Nephron (organoid): Measurements from ENCODE around the gene SDSL.

ENCODE experiments used
- H3K27ac Mint-ChIP-seq, 3 experiments: 2 replicates each; pipeline ENCODE4 v1.8.0; 2020; ENCODE audit warnings: mixed read lengths in 3 of 3, mild to moderate bottlenecking in 2 of 3, moderate library complexity in 1 of 3
- H3K27me3 Mint-ChIP-seq: 2 replicates; pipeline ENCODE4 v1.8.0; 2021; ENCODE audit warnings: low read depth, mild to moderate bottlenecking, moderate library complexity, mixed read lengths
- H3K36me3 Mint-ChIP-seq: 2 replicates; pipeline ENCODE4 v1.8.0; 2020; ENCODE audit warnings: low read depth, mixed read lengths
- H3K4me1 Mint-ChIP-seq: 2 replicates; pipeline ENCODE4 v1.8.0; 2020; ENCODE audit warnings: mixed read lengths
- H3K4me3 Mint-ChIP-seq, 3 experiments: 2 replicates each; pipeline ENCODE4 v1.8.0; 2020; ENCODE audit warnings: mild to moderate bottlenecking in 3 of 3, mixed read lengths in 3 of 3, moderate library complexity in 2 of 3
- H3K9me3 Mint-ChIP-seq: 2 replicates; pipeline ENCODE4 v1.8.0; 2020; ENCODE audit warnings: mixed read lengths
- TF ChIP-seq, protein P1 (sequence below), 3 experiments: fragments of 200-600 bp; sonication (generic); IDR thresholded peaks; one replicate each; pipeline ENCODE4 v1.5.0; 2021; ENCODE audit warnings: antibody characterized with exemption in 3 of 3; ENCODE audit not compliant: unreplicated experiment in 3 of 3

SDSL gene

DNA sequence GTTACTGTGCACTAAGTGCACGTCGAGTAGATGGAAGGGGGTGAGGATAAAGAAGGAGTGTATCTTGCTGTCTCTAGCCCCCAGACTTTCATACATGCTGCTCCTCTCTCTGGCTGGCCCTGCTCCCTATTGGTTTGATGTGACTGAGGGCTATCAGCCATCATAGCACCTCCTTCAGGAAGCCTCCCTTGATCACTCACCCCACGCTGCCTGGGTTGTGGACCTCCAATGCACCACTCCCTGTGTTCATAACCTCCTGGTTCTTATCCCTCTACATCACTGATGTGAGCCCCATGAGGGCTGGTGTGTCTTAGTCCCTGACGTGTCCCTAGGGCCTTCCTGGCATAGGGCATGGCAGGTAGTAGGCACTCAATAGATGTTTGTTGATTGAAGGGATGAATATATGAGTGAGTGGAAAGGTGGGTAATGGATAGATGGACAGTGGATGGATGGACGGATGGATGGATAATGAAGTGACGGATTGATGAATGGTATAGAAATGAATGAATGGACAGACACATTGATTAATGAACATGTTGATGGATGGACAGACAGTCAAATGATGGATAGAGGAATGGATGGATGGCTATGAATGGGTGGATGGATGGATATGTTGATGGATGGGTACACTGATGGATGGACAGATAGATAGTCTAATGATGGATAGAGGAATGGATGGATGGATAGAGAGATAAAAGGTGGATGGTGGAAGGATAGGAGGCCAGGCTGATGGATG, 15.0 kb downstream of the SDSL start:
- no peak overlapping the region for H3K4me3 Mint-ChIP-seq
- no peaks in the 10 kb centered on the region for H3K9me3 Mint-ChIP-seq
- H3K4me1 Mint-ChIP-seq, result no peaks in the 10 kb centered on the region
- H3K36me3 Mint-ChIP-seq, result no peaks in the 10 kb centered on the region
- no peak overlapping the region for H3K27ac Mint-ChIP-seq
- peaks cover 6% of the 10 kb centered on the region for H3K27me3 Mint-ChIP-seq
- TF ChIP-seq, protein P1, sequence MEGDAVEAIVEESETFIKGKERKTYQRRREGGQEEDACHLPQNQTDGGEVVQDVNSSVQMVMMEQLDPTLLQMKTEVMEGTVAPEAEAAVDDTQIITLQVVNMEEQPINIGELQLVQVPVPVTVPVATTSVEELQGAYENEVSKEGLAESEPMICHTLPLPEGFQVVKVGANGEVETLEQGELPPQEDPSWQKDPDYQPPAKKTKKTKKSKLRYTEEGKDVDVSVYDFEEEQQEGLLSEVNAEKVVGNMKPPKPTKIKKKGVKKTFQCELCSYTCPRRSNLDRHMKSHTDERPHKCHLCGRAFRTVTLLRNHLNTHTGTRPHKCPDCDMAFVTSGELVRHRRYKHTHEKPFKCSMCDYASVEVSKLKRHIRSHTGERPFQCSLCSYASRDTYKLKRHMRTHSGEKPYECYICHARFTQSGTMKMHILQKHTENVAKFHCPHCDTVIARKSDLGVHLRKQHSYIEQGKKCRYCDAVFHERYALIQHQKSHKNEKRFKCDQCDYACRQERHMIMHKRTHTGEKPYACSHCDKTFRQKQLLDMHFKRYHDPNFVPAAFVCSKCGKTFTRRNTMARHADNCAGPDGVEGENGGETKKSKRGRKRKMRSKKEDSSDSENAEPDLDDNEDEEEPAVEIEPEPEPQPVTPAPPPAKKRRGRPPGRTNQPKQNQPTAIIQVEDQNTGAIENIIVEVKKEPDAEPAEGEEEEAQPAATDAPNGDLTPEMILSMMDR (IDR thresholded peaks at IDR 0.05; ENCODE audit: unreplicated experiment in 3 of 3), result no peak

DNA sequence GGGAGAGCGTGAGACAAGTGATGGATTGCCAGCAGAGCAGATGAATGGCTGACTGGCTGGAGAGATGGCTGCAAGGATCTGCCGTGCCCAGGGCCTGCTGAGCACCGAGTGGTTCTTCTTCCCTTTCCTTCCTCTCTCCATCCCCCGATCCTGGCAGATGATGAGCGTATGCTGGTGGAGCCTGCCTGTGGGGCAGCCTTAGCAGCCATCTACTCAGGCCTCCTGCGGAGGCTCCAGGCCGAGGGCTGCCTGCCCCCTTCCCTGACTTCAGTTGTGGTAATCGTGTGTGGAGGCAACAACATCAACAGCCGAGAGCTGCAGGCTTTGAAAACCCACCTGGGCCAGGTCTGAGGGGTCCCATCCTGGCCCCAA, 15.5 kb downstream of the SDSL start:
- TF ChIP-seq, protein P1 (IDR thresholded peaks at IDR 0.05; ENCODE audit: unreplicated experiment in 3 of 3), result no peak
- Mint-ChIP-seq H3K4me3 (no peak overlapping the region), H3K27me3 (peaks cover 6% of the 10 kb centered on the region), H3K4me1 (no peaks in the 10 kb centered on the region), H3K9me3 (no peaks in the 10 kb centered on the region), H3K27ac (no peak overlapping the region), H3K36me3 (no peaks in the 10 kb centered on the region)

- Mint-ChIP-seq H3K27me3 (peaks cover 12% of the 10 kb centered on the region), H3K9me3 (no peaks in the 10 kb centered on the region)
- TF ChIP-seq, protein P1 (IDR thresholded peaks at IDR 0.05; ENCODE audit: unreplicated experiment in 3 of 3), result no peak
Measured at GRCh38 chr12:113438523-113439300, 16.5 kb downstream of the SDSL start.

DNA sequence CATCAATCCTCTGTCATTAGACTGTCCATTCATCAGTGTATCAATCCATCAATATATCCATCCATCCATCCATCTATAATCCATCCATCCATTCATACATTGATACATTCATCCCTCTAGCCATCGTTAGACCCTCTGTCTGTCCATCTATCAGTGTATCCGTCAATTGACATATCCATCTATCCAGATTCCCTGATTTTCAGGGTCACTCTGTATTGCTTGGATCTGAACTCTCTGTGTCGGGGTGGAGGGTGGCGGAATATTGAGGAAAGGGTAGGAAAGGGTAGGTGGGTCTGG, 17.1 kb downstream of the SDSL start:
- no peaks in the 10 kb centered on the region for H3K9me3 Mint-ChIP-seq
- H3K27me3 Mint-ChIP-seq, result peaks cover 17% of the 10 kb centered on the region
- H3K4me3 Mint-ChIP-seq, result no peak overlapping the region
- no peaks in the 10 kb centered on the region for H3K4me1 Mint-ChIP-seq
- TF ChIP-seq, protein P1 (IDR thresholded peaks at IDR 0.05; ENCODE audit: unreplicated experiment in 3 of 3), result no peak
- H3K36me3 Mint-ChIP-seq, result no peaks in the 10 kb centered on the region
- H3K27ac Mint-ChIP-seq, result no peak overlapping the region

More at GRCh38 chr12:113438523-113439300, 16.5 kb downstream of the SDSL start:
- Mint-ChIP-seq H3K4me1 (no peaks in the 10 kb centered on the region), H3K27ac (no peak overlapping the region), H3K4me3 (no peak overlapping the region), H3K36me3 (no peaks in the 10 kb centered on the region)

DNA sequence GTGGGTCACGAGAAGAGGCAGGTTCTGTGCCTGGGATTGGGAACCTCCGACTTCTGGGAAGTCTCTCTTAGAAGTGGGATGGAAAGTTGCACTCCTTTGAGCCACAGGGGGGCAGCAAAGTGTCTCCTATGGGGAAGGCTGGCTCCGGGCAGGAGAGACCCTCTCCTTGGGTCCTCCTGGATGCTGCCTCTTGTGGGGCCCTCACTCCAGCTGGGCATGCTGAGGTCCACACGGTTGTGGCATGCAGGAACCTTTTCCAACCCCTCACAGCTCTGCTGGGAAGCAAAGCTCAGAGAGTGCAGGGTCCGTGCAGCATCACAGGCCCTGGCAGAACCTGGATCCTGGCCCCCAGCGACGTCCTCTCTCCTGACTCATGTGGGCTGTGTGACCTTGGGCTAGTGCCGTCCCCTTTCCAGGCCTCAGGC, 17.4 kb downstream of the SDSL start:
- no peak overlapping the region for H3K27ac Mint-ChIP-seq
- TF ChIP-seq, protein P1 (IDR thresholded peaks at IDR 0.05; ENCODE audit: unreplicated experiment in 3 of 3), result peak; percentile 60 to 75 (median 69)

More for the DNA sequence above, 17.4 kb downstream of the SDSL start:
- H3K36me3 Mint-ChIP-seq, result no peaks in the 10 kb centered on the region
- peaks cover 21% of the 10 kb centered on the region for H3K27me3 Mint-ChIP-seq
- H3K4me3 Mint-ChIP-seq, result no peak overlapping the region
- H3K4me1 Mint-ChIP-seq, result no peaks in the 10 kb centered on the region
- no peaks in the 10 kb centered on the region for H3K9me3 Mint-ChIP-seq
